Measurements from ENCODE around the gene MSI1.

GRCh38 chr12:120353136-120353535 lies 15.8 kb downstream of the MSI1 start:
- TF ChIP-seq CTCF (IDR thresholded peaks at IDR 0.05) (no peak), POLR2A (IDR thresholded peaks at IDR 0.05) (no peak), EP300 (IDR thresholded peaks at IDR 0.05) (no peak), POLR2AphosphoS5 (IDR thresholded peaks at IDR 0.05) (no peak)
